Fibroblast of mammary gland (primary cell): ENCODE results near the gene BDKRB2.

Experiments
- DNase-seq: peaks from one replicate; pipeline ENCODE4 v3.0.0-alpha.2; 2010; ENCODE audit warnings: low read depth
- H3K4me3 ChIP-seq: 2 replicates; pipeline ENCODE4 v1.5.1; 2011; ENCODE audit warnings: low read depth, mild to moderate bottlenecking, low read length, moderate library complexity; ENCODE audit not compliant: control insufficient read depth
- TF ChIP-seq, protein P1 (sequence below): conservative IDR thresholded peaks from 2 replicates; pipeline ENCODE4 v1.5.1; 2011; ENCODE audit warnings: low read depth, low read length, inconsistent platforms; ENCODE audit not compliant: control insufficient read depth, insufficient read depth

Gene BDKRB2

GRCh38 chr14:96284430-96284829, 79.8 kb downstream of the BDKRB2 start:
- no peak overlapping the region for H3K4me3 ChIP-seq
- TF ChIP-seq, protein P1, sequence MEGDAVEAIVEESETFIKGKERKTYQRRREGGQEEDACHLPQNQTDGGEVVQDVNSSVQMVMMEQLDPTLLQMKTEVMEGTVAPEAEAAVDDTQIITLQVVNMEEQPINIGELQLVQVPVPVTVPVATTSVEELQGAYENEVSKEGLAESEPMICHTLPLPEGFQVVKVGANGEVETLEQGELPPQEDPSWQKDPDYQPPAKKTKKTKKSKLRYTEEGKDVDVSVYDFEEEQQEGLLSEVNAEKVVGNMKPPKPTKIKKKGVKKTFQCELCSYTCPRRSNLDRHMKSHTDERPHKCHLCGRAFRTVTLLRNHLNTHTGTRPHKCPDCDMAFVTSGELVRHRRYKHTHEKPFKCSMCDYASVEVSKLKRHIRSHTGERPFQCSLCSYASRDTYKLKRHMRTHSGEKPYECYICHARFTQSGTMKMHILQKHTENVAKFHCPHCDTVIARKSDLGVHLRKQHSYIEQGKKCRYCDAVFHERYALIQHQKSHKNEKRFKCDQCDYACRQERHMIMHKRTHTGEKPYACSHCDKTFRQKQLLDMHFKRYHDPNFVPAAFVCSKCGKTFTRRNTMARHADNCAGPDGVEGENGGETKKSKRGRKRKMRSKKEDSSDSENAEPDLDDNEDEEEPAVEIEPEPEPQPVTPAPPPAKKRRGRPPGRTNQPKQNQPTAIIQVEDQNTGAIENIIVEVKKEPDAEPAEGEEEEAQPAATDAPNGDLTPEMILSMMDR: no peak
- no peak for DNase-seq

- no peak overlapping the region for H3K4me3 ChIP-seq
- peak; percentile 59 for DNase-seq
- TF ChIP-seq, protein P1: no peak
These were observed 81.0 kb downstream of the BDKRB2 start for GRCh38 chr14:96285667-96286066.

DNA sequence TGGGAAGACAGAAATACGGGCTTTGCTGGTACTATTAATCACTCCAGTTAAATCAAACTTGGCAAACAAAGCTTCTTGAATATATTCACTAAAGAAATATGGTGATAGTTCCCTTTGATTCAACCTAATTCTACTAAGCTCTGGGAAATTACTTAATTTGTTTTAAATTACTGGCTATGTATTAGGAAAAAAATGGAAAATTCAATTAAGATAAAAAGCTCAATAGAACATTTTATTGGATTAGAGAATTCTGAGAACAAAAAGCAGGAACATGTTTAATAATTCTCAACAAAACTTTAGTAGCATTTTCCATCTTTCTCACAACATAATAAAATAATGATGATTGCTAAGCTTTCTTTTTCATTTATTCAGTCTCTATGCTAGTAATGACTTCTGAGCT, 81.6 kb downstream of the BDKRB2 start:
- H3K4me3 ChIP-seq: no peak overlapping the region
- TF ChIP-seq, protein P1: no peak

GRCh38 chr14:96287856-96288255, 83.2 kb downstream of the BDKRB2 start:
- TF ChIP-seq, protein P1: no peak
- no peak for DNase-seq
- H3K4me3 ChIP-seq: no peak overlapping the region

More for the DNA sequence above, 81.6 kb downstream of the BDKRB2 start:
- DNase-seq: no peak
